A549 (cell line): ENCODE data around the gene STX1B. TPM values are rescaled to one million over a fixed set of nuclear protein-coding genes. Genes with fewer than 3 reads are reported as not detected.

Source experiments
- ATAC-seq, 2 experiments: fragments of 200-7000 bp in 1 of 2; fragments of >200 bp in 1 of 2; cut with Nextera tagmentation in 1 of 2; cut with Tn5 transposase in 1 of 2; 3 replicates each; pipeline versions ENCODE4 v1.8.0 to v1.9.1; 2018 to 2020; ENCODE audit warnings: mild to moderate bottlenecking in 1 of 2, moderate library complexity in 1 of 2
- CTCF ChIA-PET: fragments of 300-600 bp; sonication (Branson Sonifier 250); formaldehyde crosslinking; extraction: SDS; loops from one replicate; lab custom pipeline; 2021; ENCODE audit warnings: antibody characterized with exemption, inconsistent platforms; lab: Yijun Ruan, JAX
- POLR2A ChIA-PET: fragments of 350-600 bp; formaldehyde crosslinking; extraction: SDS; loops from one replicate; lab custom pipeline; 2021; ENCODE audit warnings: antibody characterized with exemption, inconsistent platforms; lab: Yijun Ruan, JAX
- DNase-seq, 2 experiments: peaks; one replicate each; pipeline versions ENCODE4 v3.0.0 to v3.0.0-alpha.2; 2011 to 2016; ENCODE audit warnings: low read depth in 1 of 2, low spot score in 1 of 2
- FAIRE-seq: peaks from 2 replicates; lab custom pipeline; 2011; peaks lifted over from hg19 to GRCh38; lab: Jason Lieb, UNC
- H3K27ac ChIP-seq, 2 experiments: fragments of >200 bp; sonication (Bioruptor Twin); formaldehyde crosslinking; 3 replicates each; pipeline ENCODE4 v1.5.1; 2016 to 2017
- H3K4me1 ChIP-seq: fragments of >200 bp; sonication (Bioruptor Twin); formaldehyde crosslinking; 3 replicates; pipeline ENCODE4 v1.6.1; 2016
- H3K4me2 ChIP-seq: fragments of >200 bp; sonication (Bioruptor Twin); formaldehyde crosslinking; 3 replicates; pipeline ENCODE4 v1.6.1; 2016
- H3K4me3 ChIP-seq: fragments of >200 bp; sonication (Bioruptor Twin); formaldehyde crosslinking; 3 replicates; pipeline ENCODE4 v1.5.1; 2016
- H3K9me3 ChIP-seq: fragments of >200 bp; sonication (Bioruptor Twin); formaldehyde crosslinking; 3 replicates; pipeline ENCODE4 v1.6.1; 2016
- CBX2 ChIP-seq: fragments of 200-600 bp; sonication (generic); IDR thresholded peaks from 2 replicates; pipeline ENCODE4 v1.6.1; 2016; ENCODE audit warnings: low read depth, mild to moderate bottlenecking, borderline replicate concordance
- CEBPB ChIP-seq, 2 experiments: fragments of >200 bp in 1 of 2; sonication (Bioruptor Twin) in 1 of 2; formaldehyde crosslinking in 1 of 2; IDR thresholded peaks; 2 replicates each; pipeline ENCODE4 v1.6.1; 2012 to 2016
- EHMT2 ChIP-seq: fragments of 200-600 bp; sonication (generic); IDR thresholded peaks from 2 replicates; pipeline ENCODE4 v1.6.1; 2016; ENCODE audit warnings: antibody characterized with exemption, low read depth, mild to moderate bottlenecking, moderate library complexity
- FOSB ChIP-seq: fragments of 250-450 bp; sonication (Bioruptor Pico); IDR thresholded peaks from 2 replicates; pipeline ENCODE4 v1.5.0; 2020; ENCODE audit warnings: mild to moderate bottlenecking, moderate library complexity
- FOSL2 ChIP-seq, 2 experiments: fragments of 450-650 bp in 1 of 2; fragments of >200 bp in 1 of 2; sonication (Bioruptor Twin) in 1 of 2; formaldehyde crosslinking; IDR thresholded peaks; 2 replicates each; pipeline versions ENCODE4 v1.5.0 to v1.6.1; 2016 to 2020; ENCODE audit warnings: mild to moderate bottlenecking in 1 of 2, moderate library complexity in 1 of 2
- FOXS1 ChIP-seq: fragments of 250-450 bp; sonication (Bioruptor Pico); IDR thresholded peaks from 2 replicates; pipeline ENCODE4 v1.5.0; 2020; ENCODE audit warnings: mild to moderate bottlenecking, moderate library complexity
- KDM5A ChIP-seq: fragments of 200-600 bp; sonication (generic); IDR thresholded peaks from 2 replicates; pipeline ENCODE4 v1.6.1; 2016; ENCODE audit warnings: antibody characterized with exemption, mild to moderate bottlenecking
- MYC ChIP-seq: IDR thresholded peaks from 2 replicates; pipeline ENCODE4 v1.6.1; 2012; ENCODE audit warnings: mild to moderate bottlenecking, inconsistent platforms, low read length, improper control_type of control experiment, borderline replicate concordance
- NPAS2 ChIP-seq: fragments of 250-450 bp; sonication (Bioruptor Pico); IDR thresholded peaks from 2 replicates; pipeline ENCODE4 v1.8.0; 2022; ENCODE audit warnings: mild to moderate bottlenecking, moderate library complexity, borderline replicate concordance
- POLR2AphosphoS2 ChIP-seq: conservative IDR thresholded peaks from 2 replicates; pipeline ENCODE4 v1.6.1; 2012; ENCODE audit warnings: low read length, improper control_type of control experiment, inconsistent platforms
- RCOR1 ChIP-seq: fragments of 150-350 bp; IDR thresholded peaks from 2 replicates; pipeline ENCODE4 v1.6.1; 2014; ENCODE audit warnings: antibody characterized with exemption, low read length, low read depth
- RFX5 ChIP-seq: fragments of 450-650 bp; IDR thresholded peaks from 2 replicates; pipeline ENCODE4 v1.7.1; 2014; ENCODE audit warnings: antibody characterized with exemption, mild to moderate bottlenecking, moderate library complexity
- SMC3 ChIP-seq: fragments of >200 bp; sonication (Bioruptor Twin); formaldehyde crosslinking; IDR thresholded peaks from 3 replicates; pipeline ENCODE4 v1.6.1; 2018; ENCODE audit warnings: inconsistent platforms
- ZFP36 ChIP-seq: fragments of 450-650 bp; IDR thresholded peaks from 2 replicates; pipeline ENCODE4 v1.6.1; 2014; ENCODE audit warnings: borderline replicate concordance; ENCODE audit not compliant: partially characterized antibody
- ZNF302 ChIP-seq: fragments of 250-450 bp; sonication (Bioruptor Pico); IDR thresholded peaks from 2 replicates; pipeline ENCODE4 v1.9.0; 2021; ENCODE audit warnings: inconsistent platforms, mild to moderate bottlenecking, moderate library complexity
- WGBS: methylation state at CpG from one replicate; pipeline ENCODE4 v1.1.6; 2017; ENCODE audit errors: missing lambda C conversion rate; 5-methylcytosine and 5-hydroxymethylcytosine counted together
- polyA plus RNA-seq, 4 experiments: library from polyadenylated mRNA; depleted of rRNA in 3 of 4; stranded (reverse); fragments of >200 nt; fragmentation: RNase III in 1 of 4; extraction: RNeasy Plus Mini Kit Qiagen cat#74134 plus additional on column Dnase treatment in 1 of 4; gene quantifications; 2 replicates in 3 of 4; 3 replicates in 1 of 4; pipeline ENCODE4 v1.2.3, GENCODE V29; 2011 to 2017
- TF ChIP-seq, protein P1 (sequence below): fragments of 250-450 bp; sonication (Bioruptor Pico); IDR thresholded peaks from 2 replicates; pipeline ENCODE4 v1.5.0; 2020; ENCODE audit warnings: low read depth, mild to moderate bottlenecking, moderate library complexity
- TF ChIP-seq, protein P2 (sequence below): fragments of 200-600 bp; sonication (generic); IDR thresholded peaks from 2 replicates; pipeline ENCODE4 v1.6.1; 2016; ENCODE audit warnings: antibody characterized with exemption, mild to moderate bottlenecking, moderate library complexity
- TF ChIP-seq, protein P3 (sequence below): fragments of 250-450 bp; sonication (Bioruptor Pico); IDR thresholded peaks from 2 replicates; pipeline ENCODE4 v1.5.0; 2021; ENCODE audit warnings: mild to moderate bottlenecking, moderate library complexity, borderline replicate concordance

Gene STX1B
- polyA plus RNA-seq, 2 of the 4 experiments (the other 2 are of a cell fraction), result 2.4 to 2.6 TPM

DNA sequence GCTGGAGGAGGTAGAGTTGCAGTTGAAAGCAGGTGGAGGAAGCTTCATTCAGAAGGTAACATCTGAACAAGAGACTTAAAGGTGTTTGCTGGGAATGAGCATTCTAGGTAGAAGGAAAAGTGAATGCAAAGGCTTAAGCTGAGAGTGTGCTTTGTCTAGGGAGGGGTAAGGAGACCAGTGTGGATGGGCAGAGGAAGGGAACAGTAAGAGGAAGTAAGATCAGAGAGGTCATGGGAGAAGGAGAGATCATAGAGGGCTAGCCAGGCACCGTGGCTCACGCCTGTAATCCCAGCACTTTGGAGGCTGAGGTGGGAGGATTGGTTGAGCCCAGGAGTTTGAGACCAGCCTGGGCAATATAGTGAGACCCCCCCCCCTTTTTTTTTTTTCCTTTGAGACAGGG, 26.3 kb upstream of the STX1B start:
- FAIRE-seq, result no peak
- 86% methylated on average over 2 of the region's 2 CpGs for WGBS
- ChIA-PET CTCF (interaction anchor here (0.6 to 6.5 kb wide), 2 partner anchors 25 to 52 kb away, joined by 3 to 49 read pairs; partner anchors contain the start of gene HSD3B7), POLR2A (interaction anchor here (0.8 kb wide), 1 partner anchor 40 kb away, joined by 3 read pairs; no protein-coding TSS in a partner anchor)
- no peak overlapping the region for H3K4me2 ChIP-seq
- DNase-seq, result no peak
- peaks cover 8% of the 10 kb centered on the region; the same call in 1 of the 3 replicates for H3K4me1 ChIP-seq
- no peak overlapping the region for H3K4me3 ChIP-seq
- ATAC-seq, result no peak
- TF ChIP-seq, protein P1, sequence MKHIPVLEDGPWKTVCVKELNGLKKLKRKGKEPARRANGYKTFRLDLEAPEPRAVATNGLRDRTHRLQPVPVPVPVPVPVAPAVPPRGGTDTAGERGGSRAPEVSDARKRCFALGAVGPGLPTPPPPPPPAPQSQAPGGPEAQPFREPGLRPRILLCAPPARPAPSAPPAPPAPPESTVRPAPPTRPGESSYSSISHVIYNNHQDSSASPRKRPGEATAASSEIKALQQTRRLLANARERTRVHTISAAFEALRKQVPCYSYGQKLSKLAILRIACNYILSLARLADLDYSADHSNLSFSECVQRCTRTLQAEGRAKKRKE (CRISPR knock-in tag), result no peak
- TF ChIP-seq FOSB (CRISPR knock-in tag) (no peak), KDM5A (no peak), MYC (no peak), FOSL2 (IDR thresholded peaks at IDR 0.05) (no peak), FOSL2 (CRISPR knock-in tag; IDR thresholded peaks at IDR 0.05) (no peak), FOXS1 (no peak), POLR2AphosphoS2 (no peak), CBX2 (no peak), SMC3 (no peak), ZFP36 (no peak), ZNF302 (CRISPR knock-in tag) (no peak), NPAS2 (no peak), RFX5 (no peak), CEBPB (IDR thresholded peaks at IDR 0.05) (no peak), RCOR1 (no peak), EHMT2 (no peak)
- TF ChIP-seq, protein P2, sequence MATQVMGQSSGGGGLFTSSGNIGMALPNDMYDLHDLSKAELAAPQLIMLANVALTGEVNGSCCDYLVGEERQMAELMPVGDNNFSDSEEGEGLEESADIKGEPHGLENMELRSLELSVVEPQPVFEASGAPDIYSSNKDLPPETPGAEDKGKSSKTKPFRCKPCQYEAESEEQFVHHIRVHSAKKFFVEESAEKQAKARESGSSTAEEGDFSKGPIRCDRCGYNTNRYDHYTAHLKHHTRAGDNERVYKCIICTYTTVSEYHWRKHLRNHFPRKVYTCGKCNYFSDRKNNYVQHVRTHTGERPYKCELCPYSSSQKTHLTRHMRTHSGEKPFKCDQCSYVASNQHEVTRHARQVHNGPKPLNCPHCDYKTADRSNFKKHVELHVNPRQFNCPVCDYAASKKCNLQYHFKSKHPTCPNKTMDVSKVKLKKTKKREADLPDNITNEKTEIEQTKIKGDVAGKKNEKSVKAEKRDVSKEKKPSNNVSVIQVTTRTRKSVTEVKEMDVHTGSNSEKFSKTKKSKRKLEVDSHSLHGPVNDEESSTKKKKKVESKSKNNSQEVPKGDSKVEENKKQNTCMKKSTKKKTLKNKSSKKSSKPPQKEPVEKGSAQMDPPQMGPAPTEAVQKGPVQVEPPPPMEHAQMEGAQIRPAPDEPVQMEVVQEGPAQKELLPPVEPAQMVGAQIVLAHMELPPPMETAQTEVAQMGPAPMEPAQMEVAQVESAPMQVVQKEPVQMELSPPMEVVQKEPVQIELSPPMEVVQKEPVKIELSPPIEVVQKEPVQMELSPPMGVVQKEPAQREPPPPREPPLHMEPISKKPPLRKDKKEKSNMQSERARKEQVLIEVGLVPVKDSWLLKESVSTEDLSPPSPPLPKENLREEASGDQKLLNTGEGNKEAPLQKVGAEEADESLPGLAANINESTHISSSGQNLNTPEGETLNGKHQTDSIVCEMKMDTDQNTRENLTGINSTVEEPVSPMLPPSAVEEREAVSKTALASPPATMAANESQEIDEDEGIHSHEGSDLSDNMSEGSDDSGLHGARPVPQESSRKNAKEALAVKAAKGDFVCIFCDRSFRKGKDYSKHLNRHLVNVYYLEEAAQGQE, result no peak
- TF ChIP-seq, protein P3, sequence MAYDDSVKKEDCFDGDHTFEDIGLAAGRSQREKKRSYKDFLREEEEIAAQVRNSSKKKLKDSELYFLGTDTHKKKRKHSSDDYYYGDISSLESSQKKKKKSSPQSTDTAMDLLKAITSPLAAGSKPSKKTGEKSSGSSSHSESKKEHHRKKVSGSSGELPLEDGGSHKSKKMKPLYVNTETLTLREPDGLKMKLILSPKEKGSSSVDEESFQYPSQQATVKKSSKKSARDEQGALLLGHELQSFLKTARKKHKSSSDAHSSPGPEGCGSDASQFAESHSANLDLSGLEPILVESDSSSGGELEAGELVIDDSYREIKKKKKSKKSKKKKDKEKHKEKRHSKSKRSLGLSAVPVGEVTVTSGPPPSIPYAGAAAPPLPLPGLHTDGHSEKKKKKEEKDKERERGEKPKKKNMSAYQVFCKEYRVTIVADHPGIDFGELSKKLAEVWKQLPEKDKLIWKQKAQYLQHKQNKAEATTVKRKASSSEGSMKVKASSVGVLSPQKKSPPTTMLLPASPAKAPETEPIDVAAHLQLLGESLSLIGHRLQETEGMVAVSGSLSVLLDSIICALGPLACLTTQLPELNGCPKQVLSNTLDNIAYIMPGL (CRISPR knock-in tag), result no peak
- H3K9me3 ChIP-seq, result no peaks in the 10 kb centered on the region
- H3K27ac ChIP-seq, result no peak overlapping the region

DNA sequence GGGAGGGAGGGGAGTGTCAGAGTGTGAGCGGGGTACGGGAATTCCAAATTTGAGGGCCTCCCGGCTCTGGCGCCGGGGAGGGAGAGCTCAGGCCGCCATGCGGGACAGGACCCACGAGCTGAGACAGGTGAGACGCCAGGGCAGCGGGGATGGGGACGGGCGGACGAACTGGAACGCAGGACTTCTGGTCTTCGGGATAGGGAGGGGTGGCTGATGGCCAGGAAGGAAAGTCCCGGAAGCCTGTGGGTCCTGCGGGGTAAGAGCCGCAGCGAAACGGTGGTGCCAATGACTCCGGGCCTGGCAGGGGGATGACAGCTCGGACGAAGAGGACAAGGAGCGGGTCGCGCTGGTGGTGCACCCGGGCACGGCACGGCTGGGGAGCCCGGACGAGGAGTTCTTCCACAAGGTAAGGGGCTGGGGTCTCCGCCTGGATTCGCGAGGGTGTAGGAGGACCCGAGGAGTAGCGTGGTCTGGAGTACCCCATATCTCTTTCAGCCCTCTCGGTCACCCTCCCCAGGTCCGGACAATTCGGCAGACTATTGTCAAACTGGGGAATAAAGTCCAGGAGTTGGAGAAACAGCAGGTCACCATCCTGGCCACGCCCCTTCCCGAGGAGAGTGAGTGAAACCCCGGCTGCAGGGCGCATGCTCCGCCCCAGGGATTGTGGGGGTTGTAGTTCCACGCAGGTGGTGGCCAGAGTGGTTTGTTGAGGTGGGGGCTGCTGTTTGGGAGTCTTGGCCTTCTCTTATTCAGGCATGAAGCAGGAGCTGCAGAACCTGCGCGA, 23.5 kb upstream of the STX1B start:
- DNase-seq, result peak; percentile 82 to 97
- no peak for TF ChIP-seq SMC3
- 0 out of 2 replicates have a peak, but pooled peaks have one; percentile 18 for TF ChIP-seq MYC
- ChIA-PET POLR2A (interaction anchor here (1.4 to 1.9 kb wide), 5 partner anchors 35 to 108 kb away, joined by 3 to 19 read pairs (median 4); partner anchors contain the start of genes ZNF646 and ZNF668), CTCF (interaction anchor here (1.4 to 6.5 kb wide), 2 partner anchors 49 to 76 kb away, joined by 3 to 49 read pairs; partner anchors contain the start of genes HSD3B7 and SETD1A)
- Histone ChIP-seq H3K9me3 (no peaks in the 10 kb centered on the region), H3K4me3 (peak overlapping the region; percentile 72), H3K4me1 (peaks cover 8% of the 10 kb centered on the region; the same call in 1 of the 3 replicates), H3K27ac (peak overlapping the region; percentile 85 to 95), H3K4me2 (peak overlapping the region; percentile 83)
- peak; percentile 80 to 87 for ATAC-seq
- FAIRE-seq, result no peak
- WGBS, result 4% methylated on average over 37 of the region's 47 CpGs
